ENCODE measurements around the gene YPEL2.
"Not testable (repeated sequence)": the region's sequence is repeated elsewhere in the genome, so short reads cannot be mapped to it uniquely, and the experiment has no call there.

The YPEL2 gene

GRCh38 chr17:59311051-59311468 is 20.4 kb upstream of the YPEL2 start:
- Histone ChIP-seq H3K79me2 (ENCODE audit: insufficient read depth, low read length) (no peaks in the 10 kb centered on the region), H3K9me3 (ENCODE audit: insufficient read depth, low read length, severe bottlenecking) (no peaks in the 10 kb centered on the region), H3K36me3 (ENCODE audit: insufficient read depth, low read length) (no peaks in the 10 kb centered on the region), H3K27ac (ENCODE audit: low read length) (no peak overlapping the region), H3K27me3 (ENCODE audit: insufficient read depth, low read length, poor library complexity) (no peaks in the 10 kb centered on the region), H4K20me1 (ENCODE audit: insufficient read depth, low read length) (no peaks in the 10 kb centered on the region), H2AFZ (ENCODE audit: low read depth, low read length) (no peak overlapping the region), H3K4me2 (ENCODE audit: insufficient read depth, low read length) (no peak overlapping the region), H3K9ac (ENCODE audit: low read depth, low read length) (no peak overlapping the region), H3K4me1 (ENCODE audit: insufficient read depth, low read length) (no peaks in the 10 kb centered on the region), H3K4me3 (ENCODE audit: low read depth in 1 of 2, low read length in 2 of 2) (no peak overlapping the region)
- DNase-seq (peak; percentile 48), ATAC-seq (ENCODE audit: insufficient read depth, low read depth) (peak; percentile 94)
- TF ChIP-seq CTCF (IDR thresholded peaks at IDR 0.05; ENCODE audit: borderline replicate concordance, extremely low read depth, low read length, poor library complexity, severe bottlenecking) (peak; percentile 90), EZH2 (IDR thresholded peaks at IDR 0.05; ENCODE audit: borderline replicate concordance, low read depth, low read length, severe bottlenecking) (no peak)

GRCh38 chr17:59311521-59311920 is 19.9 kb upstream of the YPEL2 start:
- not testable (repeated sequence) for H4K20me1 ChIP-seq (ENCODE audit: insufficient read depth, low read length); H3K9me3 ChIP-seq (ENCODE audit: insufficient read depth, low read length, severe bottlenecking); ATAC-seq (ENCODE audit: insufficient read depth, low read depth); H2AFZ ChIP-seq (ENCODE audit: low read depth, low read length); H3K27me3 ChIP-seq (ENCODE audit: insufficient read depth, low read length, poor library complexity); H3K4me2 ChIP-seq (ENCODE audit: insufficient read depth, low read length); H3K27ac ChIP-seq (ENCODE audit: low read length); H3K4me3 ChIP-seq (ENCODE audit: low read depth in 1 of 2, low read length in 2 of 2); H3K4me1 ChIP-seq (ENCODE audit: insufficient read depth, low read length); DNase-seq; H3K36me3 ChIP-seq (ENCODE audit: insufficient read depth, low read length); H3K9ac ChIP-seq (ENCODE audit: low read depth, low read length); H3K79me2 ChIP-seq (ENCODE audit: insufficient read depth, low read length)

- no peaks in the 10 kb centered on the region for H3K9me3 ChIP-seq (ENCODE audit: insufficient read depth, low read length, severe bottlenecking)
- no peaks in the 10 kb centered on the region for H3K79me2 ChIP-seq (ENCODE audit: insufficient read depth, low read length)
- H3K27me3 ChIP-seq (ENCODE audit: insufficient read depth, low read length, poor library complexity): no peaks in the 10 kb centered on the region
- DNase-seq: no peak
- H2AFZ ChIP-seq (ENCODE audit: low read depth, low read length): no peak overlapping the region
- H3K9ac ChIP-seq (ENCODE audit: low read depth, low read length): no peak overlapping the region
- H3K27ac ChIP-seq (ENCODE audit: low read length): no peak overlapping the region
- H3K4me3 ChIP-seq (ENCODE audit: low read depth in 1 of 2, low read length in 2 of 2): no peak overlapping the region
- ATAC-seq (ENCODE audit: insufficient read depth, low read depth): no peak
- no peak overlapping the region for H3K4me2 ChIP-seq (ENCODE audit: insufficient read depth, low read length)
- no peaks in the 10 kb centered on the region for H4K20me1 ChIP-seq (ENCODE audit: insufficient read depth, low read length)
- no peaks in the 10 kb centered on the region for H3K4me1 ChIP-seq (ENCODE audit: insufficient read depth, low read length)
- no peaks in the 10 kb centered on the region for H3K36me3 ChIP-seq (ENCODE audit: insufficient read depth, low read length)
- TF ChIP-seq EZH2 (IDR thresholded peaks at IDR 0.05; ENCODE audit: borderline replicate concordance, low read depth, low read length, severe bottlenecking): no peak
- TF ChIP-seq CTCF (IDR thresholded peaks at IDR 0.05; ENCODE audit: borderline replicate concordance, extremely low read depth, low read length, poor library complexity, severe bottlenecking): no peak
These were observed 15.6 kb upstream of the YPEL2 start for GRCh38 chr17:59315866-59316265.

- no peak overlapping the region for H2AFZ ChIP-seq (ENCODE audit: low read depth, low read length)
- H3K4me1 ChIP-seq (ENCODE audit: insufficient read depth, low read length): peaks cover 6% of the 10 kb centered on the region
- H3K9ac ChIP-seq (ENCODE audit: low read depth, low read length): no peak overlapping the region
- TF ChIP-seq EZH2 (IDR thresholded peaks at IDR 0.05; ENCODE audit: borderline replicate concordance, low read depth, low read length, severe bottlenecking) (no peak), CTCF (IDR thresholded peaks at IDR 0.05; ENCODE audit: borderline replicate concordance, extremely low read depth, low read length, poor library complexity, severe bottlenecking) (no peak)
- H3K9me3 ChIP-seq (ENCODE audit: insufficient read depth, low read length, severe bottlenecking): no peaks in the 10 kb centered on the region
- ATAC-seq (ENCODE audit: insufficient read depth, low read depth) (no peak), DNase-seq (no peak)
- H3K4me3 ChIP-seq (ENCODE audit: low read depth in 1 of 2, low read length in 2 of 2): no peak overlapping the region
- H3K36me3 ChIP-seq (ENCODE audit: insufficient read depth, low read length): no peaks in the 10 kb centered on the region
- H3K27me3 ChIP-seq (ENCODE audit: insufficient read depth, low read length, poor library complexity): peaks cover 5% of the 10 kb centered on the region
- H4K20me1 ChIP-seq (ENCODE audit: insufficient read depth, low read length): no peaks in the 10 kb centered on the region
- no peak overlapping the region for H3K4me2 ChIP-seq (ENCODE audit: insufficient read depth, low read length)
- H3K27ac ChIP-seq (ENCODE audit: low read length): no peak overlapping the region
- H3K79me2 ChIP-seq (ENCODE audit: insufficient read depth, low read length): no peaks in the 10 kb centered on the region
These were observed 4.1 kb upstream of the YPEL2 start for GRCh38 chr17:59327121-59327980.

Data from DND-41 (cell line).